Measurements from ENCODE around the gene AVPR2.

The AVPR2 gene

DNA sequence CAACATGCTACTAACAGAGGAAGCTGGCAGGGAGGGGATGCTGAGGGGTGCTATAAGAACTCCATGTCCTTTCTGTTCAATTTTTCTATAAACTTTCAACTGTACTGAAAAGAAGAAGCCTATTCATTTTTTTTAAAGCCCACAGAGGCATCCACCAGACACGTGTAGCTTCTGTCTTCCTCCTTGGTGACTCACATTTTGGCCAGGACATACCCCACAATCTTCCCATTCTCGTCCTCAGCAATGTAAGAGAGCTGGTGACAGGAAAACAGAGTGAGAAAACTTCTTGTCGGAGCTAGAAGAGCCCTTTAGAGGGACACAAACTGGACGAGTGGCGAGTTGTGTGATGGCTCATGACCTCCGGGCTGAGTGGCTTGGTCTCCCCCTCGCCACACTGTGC is 29.3 kb downstream of the AVPR2 start:
- no peak for TF ChIP-seq MYC (IDR thresholded peaks at IDR 0.05; ENCODE audit: low read depth, low read length)
- TF ChIP-seq POLR2A (IDR thresholded peaks at IDR 0.05; ENCODE audit: extremely low read depth, insufficient read length): no peak
- 0 out of 2 replicates have a peak, but pooled peaks have one; percentile 14 for TF ChIP-seq MAX (IDR thresholded peaks at IDR 0.05; ENCODE audit: low read depth, low read length)
- DNase-seq (ENCODE audit: low read depth): peak; percentile 42
- peak overlapping the region; percentile 88 for H3K4me3 ChIP-seq (ENCODE audit: low read depth, low read length)

GRCh38 chrX:153934148-153934761 is 29.8 kb downstream of the AVPR2 start:
- DNase-seq (ENCODE audit: low read depth): no peak
- peak overlapping the region; percentile 88 for H3K4me3 ChIP-seq (ENCODE audit: low read depth, low read length)
- TF ChIP-seq MAX (IDR thresholded peaks at IDR 0.05; ENCODE audit: low read depth, low read length) (no peak), MYC (IDR thresholded peaks at IDR 0.05; ENCODE audit: low read depth, low read length) (no peak)
- TF ChIP-seq, protein P1, sequence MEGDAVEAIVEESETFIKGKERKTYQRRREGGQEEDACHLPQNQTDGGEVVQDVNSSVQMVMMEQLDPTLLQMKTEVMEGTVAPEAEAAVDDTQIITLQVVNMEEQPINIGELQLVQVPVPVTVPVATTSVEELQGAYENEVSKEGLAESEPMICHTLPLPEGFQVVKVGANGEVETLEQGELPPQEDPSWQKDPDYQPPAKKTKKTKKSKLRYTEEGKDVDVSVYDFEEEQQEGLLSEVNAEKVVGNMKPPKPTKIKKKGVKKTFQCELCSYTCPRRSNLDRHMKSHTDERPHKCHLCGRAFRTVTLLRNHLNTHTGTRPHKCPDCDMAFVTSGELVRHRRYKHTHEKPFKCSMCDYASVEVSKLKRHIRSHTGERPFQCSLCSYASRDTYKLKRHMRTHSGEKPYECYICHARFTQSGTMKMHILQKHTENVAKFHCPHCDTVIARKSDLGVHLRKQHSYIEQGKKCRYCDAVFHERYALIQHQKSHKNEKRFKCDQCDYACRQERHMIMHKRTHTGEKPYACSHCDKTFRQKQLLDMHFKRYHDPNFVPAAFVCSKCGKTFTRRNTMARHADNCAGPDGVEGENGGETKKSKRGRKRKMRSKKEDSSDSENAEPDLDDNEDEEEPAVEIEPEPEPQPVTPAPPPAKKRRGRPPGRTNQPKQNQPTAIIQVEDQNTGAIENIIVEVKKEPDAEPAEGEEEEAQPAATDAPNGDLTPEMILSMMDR (IDR thresholded peaks at IDR 0.05; ENCODE audit: low read depth, low read length): no peak

DNA sequence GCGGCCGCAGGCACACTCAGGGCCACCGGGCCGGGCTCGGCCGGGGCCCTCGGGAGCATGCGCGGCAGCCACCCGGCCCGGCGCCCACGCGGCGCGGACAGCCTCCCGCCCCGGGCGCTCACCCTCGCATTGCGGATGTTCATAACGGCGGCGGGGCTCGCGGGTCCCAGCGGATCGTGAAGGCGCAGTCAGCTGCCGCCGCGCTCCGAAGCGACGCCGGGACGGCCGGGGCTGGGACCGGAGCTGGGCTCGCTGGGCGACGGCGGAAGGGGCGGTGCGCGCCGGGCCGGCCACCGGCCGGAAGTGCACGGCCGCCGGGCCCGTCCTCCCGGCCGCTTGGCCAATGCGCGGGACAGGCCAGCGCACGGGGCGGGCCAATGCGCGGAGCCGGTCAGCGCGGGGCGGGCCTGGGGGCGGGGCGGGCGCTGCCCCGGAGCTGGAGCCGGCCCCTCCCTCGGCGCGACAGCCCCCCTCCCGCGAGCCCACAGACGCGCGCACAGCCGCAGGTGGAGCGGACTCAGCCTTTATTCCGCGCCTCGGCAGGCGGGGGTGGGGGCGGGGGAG is 30.4 kb downstream of the AVPR2 start, which contains the start of gene NAA10:
NAA10 (minus strand) TSS at position 276 of the 564 bp plus-strand sequence; CDS start at position 143, 133 bp downstream.
- H3K4me3 ChIP-seq (ENCODE audit: low read depth, low read length): peak within 1 kb of the TSS; percentile 88
- peak; percentile 85 for DNase-seq (ENCODE audit: low read depth)
- TF ChIP-seq POLR2A (IDR thresholded peaks at IDR 0.05; ENCODE audit: extremely low read depth, insufficient read length): peak; percentile 51
- TF ChIP-seq MAX (IDR thresholded peaks at IDR 0.05; ENCODE audit: low read depth, low read length): no peak

DNA sequence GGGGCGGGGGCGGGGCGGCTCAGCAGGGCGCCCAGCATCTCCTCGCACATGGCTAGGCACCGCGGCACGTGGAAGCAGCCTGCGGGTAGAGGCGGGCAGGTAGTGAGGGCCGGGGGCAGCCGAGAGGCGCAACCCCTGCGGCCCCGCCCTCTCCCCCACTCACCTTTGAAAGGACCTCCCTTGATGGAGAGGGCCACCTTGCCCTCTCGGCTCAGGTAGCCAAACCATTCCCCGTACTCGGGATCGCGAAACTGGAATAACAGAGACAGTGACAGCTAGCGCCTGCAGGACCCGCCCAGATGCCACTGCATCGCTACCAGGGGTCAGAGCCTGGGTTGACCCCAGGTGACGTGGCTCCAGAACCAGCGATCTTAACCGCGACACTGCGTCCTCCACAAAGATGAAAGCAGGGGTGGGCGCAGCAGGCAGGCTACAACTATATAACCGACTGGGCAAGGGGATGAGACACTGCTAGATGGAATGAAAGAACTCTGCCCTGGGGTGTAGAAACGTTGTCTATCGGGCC is 30.9 kb downstream of the AVPR2 start:
- no peak for DNase-seq (ENCODE audit: low read depth)
- peak overlapping the region; percentile 47 for H3K4me3 ChIP-seq (ENCODE audit: low read depth, low read length)
- TF ChIP-seq, protein P1 (IDR thresholded peaks at IDR 0.05; ENCODE audit: low read depth, low read length): no peak
- peak; percentile 79 for TF ChIP-seq MAX (IDR thresholded peaks at IDR 0.05; ENCODE audit: low read depth, low read length)
- TF ChIP-seq POLR2A (IDR thresholded peaks at IDR 0.05; ENCODE audit: extremely low read depth, insufficient read length): no peak
- peak; percentile 85 for TF ChIP-seq MYC (IDR thresholded peaks at IDR 0.05; ENCODE audit: low read depth, low read length)

DNA sequence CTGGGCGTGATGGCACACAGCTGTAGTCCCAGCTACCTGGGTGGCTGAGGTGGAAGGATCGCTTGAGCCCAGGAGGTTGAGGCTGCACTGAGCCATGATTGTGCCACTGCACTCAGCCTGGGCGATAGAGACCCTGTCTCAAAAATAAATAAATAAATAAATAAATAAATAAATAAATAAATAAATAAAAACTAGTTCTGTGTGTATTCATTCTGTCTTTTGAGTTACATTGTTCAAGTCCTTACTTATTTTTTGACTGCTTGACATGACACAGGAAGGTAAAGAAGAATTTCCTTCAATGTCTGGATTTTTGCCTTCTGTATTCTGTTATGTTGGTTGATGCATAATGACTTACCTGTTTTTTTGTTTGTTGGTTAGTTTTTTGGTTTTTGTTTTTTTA is 32.6 kb downstream of the AVPR2 start:
- no peak overlapping the region for H3K4me3 ChIP-seq (ENCODE audit: low read depth, low read length)
- DNase-seq (ENCODE audit: low read depth): no peak
- no peak for TF ChIP-seq MYC (IDR thresholded peaks at IDR 0.05; ENCODE audit: low read depth, low read length)
- TF ChIP-seq MAX (IDR thresholded peaks at IDR 0.05; ENCODE audit: low read depth, low read length): no peak
- TF ChIP-seq, protein P1 (IDR thresholded peaks at IDR 0.05; ENCODE audit: low read depth, low read length): no peak
- TF ChIP-seq POLR2A (IDR thresholded peaks at IDR 0.05; ENCODE audit: extremely low read depth, insufficient read length): no peak

- no peak for TF ChIP-seq POLR2A (IDR thresholded peaks at IDR 0.05; ENCODE audit: extremely low read depth, insufficient read length)
- no peak for TF ChIP-seq MAX (IDR thresholded peaks at IDR 0.05; ENCODE audit: low read depth, low read length)
- TF ChIP-seq, protein P1 (IDR thresholded peaks at IDR 0.05; ENCODE audit: low read depth, low read length): no peak
- no peak for DNase-seq (ENCODE audit: low read depth)
These were observed 33.8 kb downstream of the AVPR2 start for GRCh38 chrX:153938226-153938786.

More at GRCh38 chrX:153938226-153938786, 33.8 kb downstream of the AVPR2 start:
- H3K4me3 ChIP-seq (ENCODE audit: low read depth, low read length): no peak overlapping the region
